ENCODE results near the gene ERC2.

DNA sequence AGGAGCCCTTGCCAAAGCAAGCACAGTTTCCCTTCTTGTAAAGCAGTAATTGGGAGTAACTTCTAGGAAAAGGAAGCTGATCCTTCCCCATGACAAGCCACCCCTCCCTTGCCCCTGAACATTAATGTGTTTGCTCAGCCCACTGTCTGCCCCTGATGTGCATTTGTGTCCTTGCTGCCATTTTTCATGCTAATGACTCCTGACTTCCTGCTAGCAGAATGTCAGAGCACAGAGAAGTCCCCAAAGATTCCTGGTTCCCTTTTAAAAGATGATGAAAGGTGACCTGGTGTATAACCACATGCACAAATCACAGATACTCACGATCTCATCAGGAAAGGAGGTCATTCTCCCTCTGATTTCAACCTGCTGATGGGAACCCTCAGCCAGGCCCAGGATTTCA lies 936.9 kb downstream of the ERC2 start:
- TF ChIP-seq, protein P1, sequence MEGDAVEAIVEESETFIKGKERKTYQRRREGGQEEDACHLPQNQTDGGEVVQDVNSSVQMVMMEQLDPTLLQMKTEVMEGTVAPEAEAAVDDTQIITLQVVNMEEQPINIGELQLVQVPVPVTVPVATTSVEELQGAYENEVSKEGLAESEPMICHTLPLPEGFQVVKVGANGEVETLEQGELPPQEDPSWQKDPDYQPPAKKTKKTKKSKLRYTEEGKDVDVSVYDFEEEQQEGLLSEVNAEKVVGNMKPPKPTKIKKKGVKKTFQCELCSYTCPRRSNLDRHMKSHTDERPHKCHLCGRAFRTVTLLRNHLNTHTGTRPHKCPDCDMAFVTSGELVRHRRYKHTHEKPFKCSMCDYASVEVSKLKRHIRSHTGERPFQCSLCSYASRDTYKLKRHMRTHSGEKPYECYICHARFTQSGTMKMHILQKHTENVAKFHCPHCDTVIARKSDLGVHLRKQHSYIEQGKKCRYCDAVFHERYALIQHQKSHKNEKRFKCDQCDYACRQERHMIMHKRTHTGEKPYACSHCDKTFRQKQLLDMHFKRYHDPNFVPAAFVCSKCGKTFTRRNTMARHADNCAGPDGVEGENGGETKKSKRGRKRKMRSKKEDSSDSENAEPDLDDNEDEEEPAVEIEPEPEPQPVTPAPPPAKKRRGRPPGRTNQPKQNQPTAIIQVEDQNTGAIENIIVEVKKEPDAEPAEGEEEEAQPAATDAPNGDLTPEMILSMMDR (conservative IDR thresholded peaks at IDR 0.05; ENCODE audit: low read depth, low read length), result no peak
- no peak for TF ChIP-seq EZH2 (IDR thresholded peaks at IDR 0.05; ENCODE audit: borderline replicate concordance, low read depth, low read length, poor library complexity, severe bottlenecking)

Measured in A673 (cell line).